Progenitor cell of endocrine pancreas (in vitro differentiated cells): ENCODE results near the gene IL16. TPM values are rescaled to one million over a fixed set of nuclear protein-coding genes. Genes with fewer than 3 reads are reported as not detected.

Source experiments
- DNase-seq: peaks from one replicate; pipeline ENCODE4 v3.0.0; 2021; ENCODE audit warnings: low spot score; ENCODE audit not compliant: unreplicated experiment
- H3K27ac Mint-ChIP-seq: 2 replicates; pipeline ENCODE4 v1.8.0; 2021; ENCODE audit warnings: mild to moderate bottlenecking, moderate library complexity, mixed read lengths
- H3K27me3 Mint-ChIP-seq: 2 replicates; pipeline ENCODE4 v1.8.0; 2021; ENCODE audit warnings: mixed read lengths
- H3K36me3 Mint-ChIP-seq: 2 replicates; pipeline ENCODE4 v1.8.0; 2022; ENCODE audit warnings: mixed read lengths; ENCODE audit not compliant: insufficient read depth
- H3K4me1 Mint-ChIP-seq: 2 replicates; pipeline ENCODE4 v1.8.0; 2021; ENCODE audit warnings: low read depth, mixed read lengths
- H3K4me3 Mint-ChIP-seq: 2 replicates; pipeline ENCODE4 v1.8.0; 2021; ENCODE audit warnings: low read depth, mild to moderate bottlenecking, moderate library complexity, mixed read lengths
- H3K9me3 Mint-ChIP-seq: 2 replicates; pipeline ENCODE4 v1.8.0; 2021; ENCODE audit warnings: low read depth, mixed read lengths
- total RNA-seq: library from RNA; stranded (reverse); gene quantifications from 2 replicates; pipeline ENCODE4 v1.2.1, GENCODE V29; 2021
- TF ChIP-seq, protein P1 (sequence below): fragments of 200-600 bp; sonication (generic); IDR thresholded peaks from one replicate; pipeline ENCODE4 v1.5.0; 2021; ENCODE audit warnings: antibody characterized with exemption, mild to moderate bottlenecking; ENCODE audit not compliant: unreplicated experiment

The IL16 gene
- total RNA-seq, 1 donor from 2014 or later = 0.38 TPM

DNA sequence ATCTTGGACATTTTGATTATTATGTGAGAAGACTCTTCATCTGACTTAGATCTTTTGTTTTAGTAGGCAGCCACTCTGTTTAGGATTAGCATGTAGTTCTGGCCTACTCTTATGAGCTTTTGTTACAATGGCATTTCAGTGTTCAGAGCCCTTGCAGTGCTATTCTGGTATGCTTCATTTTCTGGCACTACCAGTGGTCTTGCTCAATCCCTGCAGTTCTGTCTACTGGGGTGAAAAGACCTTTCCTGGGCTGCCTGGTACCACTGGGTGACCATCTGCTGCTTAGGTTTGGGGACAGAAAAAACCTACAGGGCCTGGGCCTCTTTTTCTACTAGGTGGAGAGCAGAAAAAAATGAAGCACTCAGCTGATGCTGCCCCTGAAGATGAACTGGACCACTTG, 42.5 kb downstream of the IL16 start:
- Mint-ChIP-seq H3K36me3 (no peaks in the 10 kb centered on the region), H3K27ac (no peak overlapping the region), H3K4me3 (no peak overlapping the region), H3K27me3 (no peaks in the 10 kb centered on the region), H3K9me3 (peaks cover 24% of the 10 kb centered on the region), H3K4me1 (no peaks in the 10 kb centered on the region)
- TF ChIP-seq, protein P1, sequence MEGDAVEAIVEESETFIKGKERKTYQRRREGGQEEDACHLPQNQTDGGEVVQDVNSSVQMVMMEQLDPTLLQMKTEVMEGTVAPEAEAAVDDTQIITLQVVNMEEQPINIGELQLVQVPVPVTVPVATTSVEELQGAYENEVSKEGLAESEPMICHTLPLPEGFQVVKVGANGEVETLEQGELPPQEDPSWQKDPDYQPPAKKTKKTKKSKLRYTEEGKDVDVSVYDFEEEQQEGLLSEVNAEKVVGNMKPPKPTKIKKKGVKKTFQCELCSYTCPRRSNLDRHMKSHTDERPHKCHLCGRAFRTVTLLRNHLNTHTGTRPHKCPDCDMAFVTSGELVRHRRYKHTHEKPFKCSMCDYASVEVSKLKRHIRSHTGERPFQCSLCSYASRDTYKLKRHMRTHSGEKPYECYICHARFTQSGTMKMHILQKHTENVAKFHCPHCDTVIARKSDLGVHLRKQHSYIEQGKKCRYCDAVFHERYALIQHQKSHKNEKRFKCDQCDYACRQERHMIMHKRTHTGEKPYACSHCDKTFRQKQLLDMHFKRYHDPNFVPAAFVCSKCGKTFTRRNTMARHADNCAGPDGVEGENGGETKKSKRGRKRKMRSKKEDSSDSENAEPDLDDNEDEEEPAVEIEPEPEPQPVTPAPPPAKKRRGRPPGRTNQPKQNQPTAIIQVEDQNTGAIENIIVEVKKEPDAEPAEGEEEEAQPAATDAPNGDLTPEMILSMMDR = no peak
- no peak for DNase-seq

DNA sequence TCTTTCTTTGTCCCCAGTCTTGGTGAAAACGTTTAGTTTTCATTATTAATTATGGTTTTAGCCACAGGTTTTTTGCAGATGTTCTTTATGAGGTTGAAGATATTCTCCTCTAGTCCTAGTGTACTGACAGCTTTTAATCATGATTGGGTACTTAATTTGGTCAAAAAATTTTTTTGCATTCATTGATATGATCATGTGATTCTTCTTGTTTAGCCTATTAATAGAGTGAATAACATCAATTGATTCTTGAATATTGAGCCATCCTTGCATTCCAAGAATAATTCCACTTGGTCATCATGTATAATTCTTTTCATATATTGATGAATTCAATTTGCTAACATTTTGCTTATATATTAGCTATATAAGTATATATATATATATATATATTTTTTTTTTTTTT, 46.1 kb downstream of the IL16 start:
- no peak for DNase-seq
- Mint-ChIP-seq H3K27ac (no peak overlapping the region), H3K9me3 (peaks cover 25% of the 10 kb centered on the region), H3K4me1 (no peaks in the 10 kb centered on the region), H3K27me3 (peaks cover 6% of the 10 kb centered on the region), H3K36me3 (no peaks in the 10 kb centered on the region), H3K4me3 (no peak overlapping the region)
- TF ChIP-seq, protein P1 = no peak

DNA sequence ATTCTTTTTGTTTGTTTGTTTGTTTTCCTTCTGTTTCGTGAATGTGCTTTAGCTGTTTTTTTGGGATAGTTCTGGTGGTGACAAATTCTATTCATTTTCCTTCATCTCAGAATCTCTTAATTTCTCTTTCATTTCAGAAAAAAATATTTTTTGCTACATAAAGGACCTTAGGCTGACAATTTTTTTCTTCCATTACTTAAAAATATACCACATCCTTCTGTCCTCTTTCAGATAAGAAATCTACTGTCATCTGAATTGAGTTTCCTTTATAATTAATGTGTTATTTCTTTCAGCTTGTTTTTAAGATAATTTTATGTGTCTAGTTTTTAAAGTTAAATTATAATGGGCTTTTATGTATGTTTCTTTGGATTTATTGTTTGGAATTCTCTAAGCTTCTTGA, 47.6 kb downstream of the IL16 start:
- no peaks in the 10 kb centered on the region for H3K36me3 Mint-ChIP-seq
- no peak for DNase-seq
- TF ChIP-seq, protein P1 = no peak
- H3K9me3 Mint-ChIP-seq = peaks cover 25% of the 10 kb centered on the region
- no peak overlapping the region for H3K4me3 Mint-ChIP-seq
- peaks cover 6% of the 10 kb centered on the region for H3K27me3 Mint-ChIP-seq
- H3K27ac Mint-ChIP-seq = no peak overlapping the region
- no peaks in the 10 kb centered on the region for H3K4me1 Mint-ChIP-seq

DNA sequence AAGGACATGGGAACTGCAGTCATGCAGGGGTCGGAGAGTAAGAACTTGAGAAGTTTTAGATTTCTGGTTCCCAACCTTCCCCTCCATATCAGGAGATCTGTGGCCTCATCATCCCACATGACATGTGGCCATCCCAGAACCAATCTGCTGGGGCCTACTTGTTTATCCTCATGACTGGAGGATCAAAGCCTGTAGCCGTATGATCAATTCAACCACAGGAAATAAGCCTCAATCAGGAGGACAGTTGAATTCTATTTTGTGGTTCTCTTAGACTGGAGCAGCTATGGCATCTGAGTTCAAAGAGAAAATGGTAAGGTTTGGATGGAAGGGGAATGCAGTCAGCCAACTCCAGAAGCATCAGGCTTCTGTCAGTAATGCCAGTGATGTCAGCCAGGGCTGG, 57.2 kb downstream of the IL16 start:
- no peaks in the 10 kb centered on the region for H3K4me1 Mint-ChIP-seq
- no peak overlapping the region for H3K4me3 Mint-ChIP-seq
- H3K27me3 Mint-ChIP-seq = peaks cover 17% of the 10 kb centered on the region
- DNase-seq = no peak
- H3K27ac Mint-ChIP-seq = no peak overlapping the region
- H3K9me3 Mint-ChIP-seq = peaks cover 8% of the 10 kb centered on the region
- TF ChIP-seq, protein P1 = no peak
- no peaks in the 10 kb centered on the region for H3K36me3 Mint-ChIP-seq

DNA sequence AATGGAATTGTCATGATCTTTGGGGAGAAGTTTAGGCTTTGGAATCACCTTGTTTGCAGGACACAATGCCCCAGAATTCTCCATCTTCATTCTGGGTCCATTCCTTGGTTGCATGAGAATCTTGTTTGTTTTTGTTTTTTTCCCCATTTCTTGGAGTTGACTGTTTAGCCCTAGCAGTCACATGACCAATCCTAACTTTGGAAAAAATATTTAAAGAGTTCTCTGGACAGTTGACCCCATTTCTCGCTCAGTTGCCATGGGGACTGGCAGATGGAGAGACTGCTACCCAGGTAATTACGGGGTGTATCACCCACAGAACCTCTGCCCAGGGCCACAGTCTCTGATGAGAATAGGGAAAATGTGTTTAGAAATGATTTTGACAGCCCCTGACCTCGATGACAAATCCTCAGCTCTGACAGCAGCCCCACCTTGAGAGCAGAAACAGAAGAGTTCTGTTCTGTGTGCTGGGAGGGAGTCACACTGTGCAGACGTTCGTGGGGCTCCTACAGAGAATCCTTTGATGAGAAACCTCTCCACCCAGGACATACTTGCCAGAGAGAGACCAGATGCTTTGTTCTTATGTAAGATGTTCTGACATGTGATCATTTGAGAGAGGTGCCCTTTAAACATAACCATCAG, 57.7 kb downstream of the IL16 start:
- H3K4me1 Mint-ChIP-seq = no peaks in the 10 kb centered on the region
- no peak overlapping the region for H3K27ac Mint-ChIP-seq

More for the DNA sequence above, 57.7 kb downstream of the IL16 start:
- Mint-ChIP-seq H3K4me3 (no peak overlapping the region), H3K9me3 (peaks cover 7% of the 10 kb centered on the region), H3K27me3 (peaks cover 17% of the 10 kb centered on the region), H3K36me3 (no peaks in the 10 kb centered on the region)
- TF ChIP-seq, protein P1 = no peak
- DNase-seq = no peak
